VCaP (cell line): ENCODE results near the gene EEF1A2.

Experiments
- H3K27ac ChIP-seq: fragments of 450-650 bp; 2 replicates; pipeline ENCODE4 v1.5.1; 2017
- TF ChIP-seq, protein P1 (sequence below): fragments of 450-650 bp; conservative IDR thresholded peaks from 2 replicates; pipeline ENCODE4 v1.5.1; 2017; ENCODE audit warnings: mild to moderate bottlenecking, moderate library complexity

EEF1A2 gene

DNA sequence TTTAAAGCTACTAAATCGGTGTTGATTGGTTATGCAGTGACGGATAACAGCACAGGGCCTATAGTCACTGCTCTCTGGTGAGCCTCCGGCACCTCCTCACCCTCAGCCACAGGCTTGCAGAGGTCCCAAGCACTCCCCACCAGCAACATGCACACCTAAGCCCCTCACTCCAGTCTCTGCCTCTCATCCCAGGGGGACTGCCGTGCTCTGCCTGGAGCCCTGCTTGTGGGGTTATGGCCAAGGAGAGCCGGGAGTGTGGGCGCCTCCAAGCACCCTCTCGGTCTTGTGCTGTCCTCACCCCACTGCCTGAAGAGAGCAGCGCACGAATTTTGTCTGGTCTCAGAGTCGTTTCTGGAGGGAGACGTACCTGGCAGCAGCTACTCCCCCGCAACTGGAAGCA, 6.8 kb upstream of the EEF1A2 start:
- TF ChIP-seq, protein P1, sequence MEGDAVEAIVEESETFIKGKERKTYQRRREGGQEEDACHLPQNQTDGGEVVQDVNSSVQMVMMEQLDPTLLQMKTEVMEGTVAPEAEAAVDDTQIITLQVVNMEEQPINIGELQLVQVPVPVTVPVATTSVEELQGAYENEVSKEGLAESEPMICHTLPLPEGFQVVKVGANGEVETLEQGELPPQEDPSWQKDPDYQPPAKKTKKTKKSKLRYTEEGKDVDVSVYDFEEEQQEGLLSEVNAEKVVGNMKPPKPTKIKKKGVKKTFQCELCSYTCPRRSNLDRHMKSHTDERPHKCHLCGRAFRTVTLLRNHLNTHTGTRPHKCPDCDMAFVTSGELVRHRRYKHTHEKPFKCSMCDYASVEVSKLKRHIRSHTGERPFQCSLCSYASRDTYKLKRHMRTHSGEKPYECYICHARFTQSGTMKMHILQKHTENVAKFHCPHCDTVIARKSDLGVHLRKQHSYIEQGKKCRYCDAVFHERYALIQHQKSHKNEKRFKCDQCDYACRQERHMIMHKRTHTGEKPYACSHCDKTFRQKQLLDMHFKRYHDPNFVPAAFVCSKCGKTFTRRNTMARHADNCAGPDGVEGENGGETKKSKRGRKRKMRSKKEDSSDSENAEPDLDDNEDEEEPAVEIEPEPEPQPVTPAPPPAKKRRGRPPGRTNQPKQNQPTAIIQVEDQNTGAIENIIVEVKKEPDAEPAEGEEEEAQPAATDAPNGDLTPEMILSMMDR, result no peak
- no peak overlapping the region for H3K27ac ChIP-seq

DNA sequence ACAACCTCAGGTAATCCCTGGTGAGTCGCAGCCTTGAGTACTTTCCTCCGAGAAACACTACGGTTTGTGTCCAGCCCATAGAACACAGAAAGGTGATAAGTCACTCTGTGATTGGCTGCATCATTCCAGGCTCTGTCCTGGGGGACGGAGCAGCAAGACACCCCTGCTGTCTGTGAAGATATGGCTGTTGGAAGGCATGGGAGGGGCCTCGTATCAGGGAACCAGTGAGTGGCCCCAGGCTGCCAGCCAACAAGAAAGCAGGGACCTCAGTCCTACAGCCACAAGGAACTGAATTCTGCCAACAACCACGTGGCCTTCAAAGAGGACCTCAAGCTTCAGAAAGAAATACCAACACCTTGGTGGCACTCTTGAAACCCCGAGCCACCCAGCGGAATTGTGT, 6.4 kb upstream of the EEF1A2 start:
- H3K27ac ChIP-seq, result no peak overlapping the region
- TF ChIP-seq, protein P1, result no peak

DNA sequence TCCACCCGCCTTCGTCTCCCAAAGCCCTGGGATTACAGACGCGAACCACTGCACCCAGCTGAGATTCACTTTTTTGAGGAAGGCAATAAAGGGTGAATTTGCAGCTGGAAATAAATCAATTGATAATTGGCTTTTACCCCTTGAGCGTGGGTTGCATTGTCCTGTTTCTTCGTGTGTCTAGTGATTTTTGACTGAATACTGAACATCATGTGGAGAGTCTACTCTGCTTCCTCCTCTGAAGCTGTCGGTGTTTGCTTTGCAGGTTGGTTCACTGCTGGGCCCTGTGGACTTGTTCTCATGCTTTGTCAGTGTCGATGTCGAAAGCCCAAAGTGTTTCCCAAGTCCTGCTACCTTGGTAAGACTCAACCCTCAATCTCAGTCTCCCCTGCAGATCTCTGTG, 5.8 kb upstream of the EEF1A2 start:
- TF ChIP-seq, protein P1, result no peak

DNA sequence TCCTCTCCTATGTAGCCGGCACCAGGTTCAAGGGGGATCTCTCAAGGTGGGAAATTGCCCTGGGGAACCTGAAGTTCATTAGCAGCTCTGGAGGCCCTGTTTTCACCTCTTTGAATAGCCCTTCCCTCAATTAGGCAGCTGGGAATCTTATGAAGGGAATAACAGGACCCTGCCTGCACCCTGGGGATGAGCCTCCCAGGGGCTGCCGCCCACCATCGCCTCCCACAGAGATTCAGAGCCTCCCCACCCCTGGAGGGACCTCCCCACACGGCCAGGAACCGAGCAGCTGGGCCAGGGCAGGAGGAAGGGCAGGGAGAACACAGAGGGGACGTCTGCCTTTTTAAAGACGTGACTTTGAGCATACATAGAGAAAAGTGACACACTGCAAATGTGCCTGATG, 4.6 kb upstream of the EEF1A2 start:
- TF ChIP-seq, protein P1, result no peak
- no peak overlapping the region for H3K27ac ChIP-seq

More for the DNA sequence above, 5.8 kb upstream of the EEF1A2 start:
- no peak overlapping the region for H3K27ac ChIP-seq

DNA sequence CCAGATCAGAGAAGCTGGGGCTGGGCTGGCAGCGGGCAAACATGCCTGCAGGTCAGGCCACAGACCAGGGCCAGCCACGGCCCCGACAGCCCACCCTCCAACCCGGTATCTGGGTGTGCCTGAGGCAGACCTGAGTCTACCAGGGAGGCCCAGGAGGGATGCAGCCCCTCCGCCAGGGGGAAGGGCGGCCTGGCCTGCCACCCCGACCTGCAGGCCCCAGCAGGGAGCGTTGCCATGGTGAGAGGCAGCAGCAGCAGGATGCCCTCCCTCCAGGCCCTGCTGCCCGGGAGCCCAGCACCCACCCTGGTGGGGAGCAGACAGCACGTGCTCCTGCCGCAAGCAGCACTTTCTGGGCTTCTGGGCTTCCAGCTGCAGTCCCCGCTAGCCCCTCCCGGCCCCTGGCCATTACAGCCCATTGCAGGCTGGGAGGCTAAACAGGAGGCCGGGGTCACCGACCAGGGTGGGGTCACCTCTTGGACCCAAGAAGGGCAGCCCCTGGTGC, 3.8 kb upstream of the EEF1A2 start:
- TF ChIP-seq, protein P1, result no peak
- H3K27ac ChIP-seq, result no peak overlapping the region

DNA sequence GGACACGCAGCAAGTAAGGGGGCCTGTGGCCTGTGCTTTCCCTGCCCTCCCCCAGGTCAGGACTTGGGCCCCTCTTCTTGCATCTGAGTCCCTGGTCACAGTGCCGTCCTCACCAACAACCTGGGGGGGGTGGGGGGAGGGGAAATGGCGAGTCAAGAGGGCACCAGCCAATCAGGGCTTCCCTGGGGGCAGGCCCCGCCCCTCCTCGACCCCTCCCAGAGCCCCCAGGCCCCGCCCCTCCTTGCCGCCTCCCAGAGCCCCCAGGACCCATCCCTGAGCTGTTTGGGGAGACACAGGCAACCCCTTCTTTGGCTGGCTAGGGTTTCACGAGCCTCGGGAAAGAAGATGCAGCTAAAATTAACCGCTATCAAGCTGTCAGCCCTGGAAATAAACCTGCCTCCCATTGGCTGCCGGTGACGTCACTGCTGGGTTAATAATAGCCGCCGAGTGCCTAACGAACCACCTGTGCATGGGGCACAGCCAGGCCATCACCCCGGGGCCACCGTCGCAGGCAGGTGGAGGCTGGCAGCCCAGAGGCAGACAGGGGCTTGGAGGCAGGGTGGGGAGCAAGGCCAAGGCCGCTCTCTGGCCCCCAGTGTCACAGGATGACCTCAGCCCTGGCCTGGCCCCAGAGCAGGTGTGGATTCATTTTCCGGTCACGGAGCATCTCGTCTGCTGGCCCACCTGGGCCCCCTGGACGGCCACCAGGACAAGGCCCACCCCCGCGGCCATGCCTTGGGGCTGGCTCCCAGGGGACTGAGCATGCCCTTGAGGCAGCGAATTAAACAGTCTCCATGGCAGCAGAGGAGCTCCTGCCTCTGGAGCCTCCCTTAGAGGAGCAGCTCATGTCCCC, 3.2 kb upstream of the EEF1A2 start:
- TF ChIP-seq, protein P1, result no peak
- no peak overlapping the region for H3K27ac ChIP-seq

DNA sequence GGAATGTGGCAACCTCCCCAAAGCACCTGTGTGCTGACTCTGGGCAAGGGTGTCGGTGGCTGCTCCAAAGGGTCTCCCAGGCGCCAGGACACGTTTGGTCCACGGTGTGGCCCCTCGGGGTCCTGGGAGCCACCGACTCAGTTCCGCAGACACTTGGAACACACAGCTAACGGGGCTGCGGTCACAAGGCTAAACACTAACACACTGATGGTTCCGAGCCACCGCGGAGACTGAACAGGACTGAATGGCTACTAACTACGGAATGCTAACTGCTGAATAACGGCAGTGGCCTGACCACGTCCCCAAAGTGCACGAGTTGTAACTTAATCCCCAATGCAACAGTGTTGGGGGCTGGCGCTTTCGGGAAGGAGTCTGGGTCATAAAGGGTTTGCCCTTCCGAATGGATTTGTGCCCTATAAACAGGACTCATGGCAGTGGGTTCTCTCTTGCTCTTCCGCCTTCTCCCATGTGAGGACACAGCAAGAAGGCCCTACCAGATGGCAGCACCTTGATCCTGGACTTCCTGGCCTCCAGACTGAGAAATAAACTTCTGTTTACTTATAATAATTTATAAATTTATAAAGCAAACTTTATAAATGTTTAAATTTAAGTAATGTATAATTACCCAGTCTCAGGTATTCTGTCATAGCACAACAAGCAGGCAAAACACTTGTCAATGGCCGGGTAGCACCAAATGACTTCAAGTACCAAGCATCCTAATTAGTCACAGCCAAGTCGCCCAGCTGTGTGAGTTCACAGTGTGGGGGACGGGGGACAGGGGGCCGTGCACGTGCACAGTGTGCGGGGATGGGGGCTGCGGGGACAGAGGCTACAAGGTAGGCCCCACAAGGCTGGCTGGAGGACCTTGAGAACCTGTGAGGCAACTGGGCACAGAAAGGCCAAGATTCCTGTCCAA, 2.3 kb upstream of the EEF1A2 start:
- no peak overlapping the region for H3K27ac ChIP-seq
- TF ChIP-seq, protein P1, result no peak
